Thyroid gland (tissue), 4 donors: ENCODE measurements around the gene CD302. TPM values are rescaled to one million over a fixed set of nuclear protein-coding genes. Genes with fewer than 3 reads are reported as not detected.
"Not testable (repeated sequence)": the region's sequence is repeated elsewhere in the genome, so short reads cannot be mapped to it uniquely, and the experiment has no call there.

ENCODE experiments used
- DNase-seq, 2 donors: peaks; one replicate each; pipeline ENCODE4 v3.0.0-alpha.2; 2019
- H3K27ac ChIP-seq, 3 donors: fragments of 200-600 bp; sonication (generic); 1 replicate in 2 of 3; 2 replicates in 1 of 3; pipeline ENCODE4 v1.5.1; 2016 to 2019; ENCODE audit warnings: mild to moderate bottlenecking in 1 of 3, moderate library complexity in 1 of 3
- H3K27me3 ChIP-seq: fragments of 200-600 bp; sonication (generic); one replicate; pipeline ENCODE4 v1.5.1; 2019
- H3K36me3 ChIP-seq, 2 donors: fragments of 200-600 bp; sonication (generic); one replicate each; pipeline ENCODE4 v1.5.1; 2016 to 2019
- H3K4me1 ChIP-seq, 2 donors: fragments of 200-600 bp; sonication (generic); one replicate each; pipeline ENCODE4 v1.5.1; 2017 to 2019
- H3K4me3 ChIP-seq, 3 donors: fragments of 200-600 bp; sonication (generic); replicated peaks in 1 of 3; 1 replicate in 2 of 3; 2 replicates in 1 of 3; pipeline ENCODE4 v1.5.1; 2016; ENCODE audit warnings: mild to moderate bottlenecking in 1 of 3
- H3K9me3 ChIP-seq: fragments of 200-600 bp; sonication (generic); one replicate; pipeline ENCODE4 v1.5.1; 2017
- CTCF ChIP-seq, 6 experiments: fragments of 200-600 bp in 3 of 6; fragments of 450-650 bp in 3 of 6; sonication (generic) in 3 of 6; IDR thresholded peaks; one replicate each; pipeline ENCODE4 v1.5.1; 2016 to 2019; ENCODE audit warnings: antibody characterized with exemption in 6 of 6, mild to moderate bottlenecking in 2 of 6, inconsistent platforms in 1 of 6, moderate library complexity in 1 of 6
- POLR2A ChIP-seq, 2 donors: fragments of 450-650 bp; IDR thresholded peaks; one replicate each; pipeline ENCODE4 v1.6.1; 2017; ENCODE audit warnings: antibody characterized with exemption in 2 of 2, mild to moderate bottlenecking in 2 of 2, moderate library complexity in 1 of 2
- WGBS, 2 donors: methylation state at CpG; one replicate each; pipeline ENCODE4 v1.1.5; 2017; 5-methylcytosine and 5-hydroxymethylcytosine counted together
- intact Hi-C: fragments of 100-400 bp; cut with DNase I; formaldehyde crosslinking; loops from one replicate; pipeline ENCODE4 v1.15.1; 2023
- total RNA-seq, 4 donors: library from RNA; depleted of rRNA; stranded (reverse); fragments of >200 nt; gene quantifications; one replicate each; pipeline ENCODE4 v1.2.3, GENCODE V29; 2016

Gene CD302
- total RNA-seq, 4 donors from 2014 or later = 64.4 to 122 (median 77.6) TPM

- no peaks in the 10 kb centered on the region for H3K9me3 ChIP-seq
- H3K36me3 ChIP-seq = no peaks in the 10 kb centered on the region
- no peak for TF ChIP-seq POLR2A (IDR thresholded peaks at IDR 0.05)
- TF ChIP-seq CTCF (IDR thresholded peaks at IDR 0.05) = no peak
- no peaks in the 10 kb centered on the region for H3K27me3 ChIP-seq
- H3K4me3 ChIP-seq = no peak overlapping the region
- 91 to 100% methylated on average over 1 of the region's 1 CpG for WGBS, 2 donors
- intact Hi-C loops = no loop called here
- H3K27ac ChIP-seq = no peak overlapping the region
- H3K4me1 ChIP-seq = peaks cover 17 to 22% of the 10 kb centered on the region in 2 donors
- DNase-seq = no peak
Measured at GRCh38 chr2:159793326-159793725, 4.7 kb downstream of the CD302 start.

GRCh38 chr2:159792599-159792998 is 5.4 kb downstream of the CD302 start:
- Histone ChIP-seq H3K4me3 (no peak overlapping the region), H3K36me3 (no peaks in the 10 kb centered on the region), H3K9me3 (no peaks in the 10 kb centered on the region), H3K27me3 (no peaks in the 10 kb centered on the region), H3K27ac (no peak overlapping the region), H3K4me1 (peaks cover 17 to 22% of the 10 kb centered on the region in 2 donors)
- DNase-seq = no peak
- 93 to 95% methylated on average over 4 of the region's 4 CpGs for WGBS, 2 donors
- TF ChIP-seq POLR2A (IDR thresholded peaks at IDR 0.05) (no peak), CTCF (IDR thresholded peaks at IDR 0.05) (no peak)
- intact Hi-C loops = no loop called here

GRCh38 chr2:159792036-159792435 is 6.0 kb downstream of the CD302 start:
- peaks cover 17 to 20% of the 10 kb centered on the region in 2 donors for H3K4me1 ChIP-seq
- no peaks in the 10 kb centered on the region for H3K9me3 ChIP-seq
- H3K27ac ChIP-seq = no peak overlapping the region
- no peak for DNase-seq
- 33 to 75% methylated on average over 1 of the region's 1 CpG for WGBS, 2 donors
- intact Hi-C loops = no loop called here
- TF ChIP-seq CTCF (IDR thresholded peaks at IDR 0.05) (no peak), POLR2A (IDR thresholded peaks at IDR 0.05) (no peak)
- no peaks in the 10 kb centered on the region for H3K27me3 ChIP-seq
- H3K36me3 ChIP-seq = no peaks in the 10 kb centered on the region
- no peak overlapping the region for H3K4me3 ChIP-seq

- intact Hi-C loops = no loop called here
- no peaks in the 10 kb centered on the region for H3K36me3 ChIP-seq
- H3K4me1 ChIP-seq = peaks cover under 1 to 3% of the 10 kb centered on the region in 2 donors
- H3K27ac ChIP-seq = no peak overlapping the region
- TF ChIP-seq POLR2A (IDR thresholded peaks at IDR 0.05) (no peak), CTCF (IDR thresholded peaks at IDR 0.05) (no peak)
- H3K4me3 ChIP-seq = no peak overlapping the region
- H3K27me3 ChIP-seq = no peaks in the 10 kb centered on the region
- WGBS, 2 donors = 66 to 79% methylated on average over 1 of the region's 1 CpG
- DNase-seq = no peak
- H3K9me3 ChIP-seq = no peaks in the 10 kb centered on the region
Measured at GRCh38 chr2:159790323-159790722, 7.7 kb downstream of the CD302 start.

- Histone ChIP-seq H3K36me3 (no peaks in the 10 kb centered on the region), H3K4me3 (no peak overlapping the region), H3K9me3 (no peaks in the 10 kb centered on the region), H3K27me3 (no peaks in the 10 kb centered on the region), H3K27ac (no peak overlapping the region), H3K4me1 (no peaks in the 10 kb centered on the region)
- intact Hi-C loops = no loop called here
- TF ChIP-seq POLR2A (IDR thresholded peaks at IDR 0.05) (no peak), CTCF (IDR thresholded peaks at IDR 0.05) (no peak)
- 84% methylated on average over 3 of the region's 3 CpGs for WGBS, 2 donors
- DNase-seq = no peak
Measured at GRCh38 chr2:159788253-159788652, 9.8 kb downstream of the CD302 start.

- H3K4me1 ChIP-seq, DNase-seq, H3K27ac ChIP-seq, H3K27me3 ChIP-seq, intact Hi-C loops, H3K4me3 ChIP-seq, H3K9me3 ChIP-seq, H3K36me3 ChIP-seq: not testable (repeated sequence)
- WGBS, 2 donors = 91 to 92% methylated on average over 6 of the region's 6 CpGs
Measured at GRCh38 chr2:159787647-159788046, 10.4 kb downstream of the CD302 start.
